Sigmoid colon (tissue), 7 donors: ENCODE results near the gene C11orf52. TPM values are rescaled to one million over a fixed set of nuclear protein-coding genes. Genes with fewer than 3 reads are reported as not detected.

Experiments
- DNase-seq: peaks from one replicate; pipeline ENCODE4 v3.0.0-alpha.2; 2019
- H3K27ac ChIP-seq, 4 donors: fragments of 200-600 bp; sonication (generic); one replicate each; pipeline ENCODE4 v1.5.1; 2016 to 2019; ENCODE audit warnings: mild to moderate bottlenecking in 1 of 4
- H3K27me3 ChIP-seq, 3 donors: fragments of 200-600 bp; sonication (generic); one replicate each; pipeline ENCODE4 v1.5.1; 2019; ENCODE audit warnings: mild to moderate bottlenecking in 1 of 3
- H3K36me3 ChIP-seq, 4 donors: fragments of 200-600 bp; sonication (generic); one replicate each; pipeline ENCODE4 v1.5.1; 2016 to 2019
- H3K4me1 ChIP-seq, 4 donors: fragments of 200-600 bp; sonication (generic); one replicate each; pipeline ENCODE4 v1.5.1; 2017 to 2019
- H3K4me3 ChIP-seq, 4 donors: fragments of 200-600 bp; sonication (generic); one replicate each; pipeline ENCODE4 v1.5.1; 2017 to 2019; ENCODE audit warnings: mild to moderate bottlenecking in 2 of 4, moderate library complexity in 1 of 4
- H3K9me3 ChIP-seq, 4 donors: fragments of 200-600 bp in 3 of 4; sonication (generic) in 3 of 4; one replicate each; pipeline versions ENCODE4 v1.5.1 to v1.6.1; 2013 to 2019
- EP300 ChIP-seq, 4 donors: sonication (generic); formaldehyde crosslinking; IDR thresholded peaks; one replicate each; pipeline ENCODE4 v1.6.1; 2017; ENCODE audit warnings: antibody characterized with exemption in 4 of 4
- POLR2A ChIP-seq, 2 donors: fragments of 450-650 bp; IDR thresholded peaks; one replicate each; pipeline ENCODE4 v1.6.1; 2016; ENCODE audit warnings: antibody characterized with exemption in 2 of 2, mild to moderate bottlenecking in 2 of 2, moderate library complexity in 2 of 2
- POLR2AphosphoS5 ChIP-seq, 4 donors: sonication (generic); formaldehyde crosslinking; IDR thresholded peaks; one replicate each; pipeline ENCODE4 v1.6.1; 2017; ENCODE audit warnings: antibody characterized with exemption in 4 of 4
- WGBS, 2 donors: extraction: QIAGEN DNeasy Blood & Tissue Kit; methylation state at CpG; one replicate each; pipeline ENCODE4 v1.1.7; 2013; 5-methylcytosine and 5-hydroxymethylcytosine counted together
- intact Hi-C: fragments of 100-400 bp; cut with DNase I; formaldehyde crosslinking; loops from one replicate; pipeline ENCODE4 v1.15.1; 2023
- polyA plus RNA-seq, 3 donors: library from polyadenylated mRNA; stranded (reverse); fragments of 200-250 nt; gene quantifications; one replicate each; pipeline ENCODE4 v1.2.3, GENCODE V29; 2013
- total RNA-seq, 4 donors: library from RNA; depleted of rRNA; stranded (reverse); fragments of >200 nt; gene quantifications; one replicate each; pipeline ENCODE4 v1.1.0, GENCODE V29; 2016
- TF ChIP-seq, protein P1 (sequence below), 4 experiments: fragments of 450-650 bp in 3 of 4; fragments of 200-600 bp in 1 of 4; IDR thresholded peaks; one replicate each; pipeline ENCODE4 v1.5.1; 2016 to 2019; ENCODE audit warnings: antibody characterized with exemption in 4 of 4, mild to moderate bottlenecking in 3 of 4, moderate library complexity in 2 of 4
- donor health status: healthy with polysubstance abuse.
- donor health status: Bipolar disorder and iron deficiency.
- donor health status: healthy.

Gene C11orf52
- total and polyA plus RNA-seq, 7 donors, result 3.9 to 17.8 (median 11.6) TPM; not detected in 3

DNA sequence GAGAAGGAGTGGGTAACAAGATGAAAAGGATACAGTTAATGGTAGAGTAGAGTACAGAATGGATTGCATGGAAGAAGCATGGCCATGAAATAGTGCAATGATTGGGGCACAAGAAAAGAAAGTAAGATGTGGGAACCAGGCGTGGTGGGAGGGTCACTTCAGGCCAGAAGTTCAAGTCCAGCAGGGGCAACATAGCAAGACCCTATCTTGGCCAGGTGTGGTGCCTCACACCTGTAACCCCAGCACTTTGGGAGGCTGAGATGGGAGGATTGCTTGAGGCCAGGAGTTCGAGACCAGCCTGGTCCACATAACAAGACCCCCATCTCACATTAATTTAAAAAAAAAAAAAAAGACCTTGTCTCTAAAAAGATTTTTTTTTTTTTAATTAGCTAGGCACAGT is 1.4 kb upstream of the C11orf52 start:
- Histone ChIP-seq H3K36me3 (no peaks in the 10 kb centered on the region), H3K27ac (no peak overlapping the region), H3K9me3 (no peaks in the 10 kb centered on the region), H3K4me3 (no peak overlapping the region), H3K27me3 (no peaks in the 10 kb centered on the region), H3K4me1 (peaks cover 0 to 31% (median 25%) of the 10 kb centered on the region in 4 donors)
- 87 to 89% methylated on average over 2 of the region's 2 CpGs for WGBS, 2 donors
- intact Hi-C loops, result no loop called here
- DNase-seq, result no peak
- no peak for TF ChIP-seq EP300 (IDR thresholded peaks at IDR 0.05)
- TF ChIP-seq POLR2A (IDR thresholded peaks at IDR 0.05), result no peak
- TF ChIP-seq, protein P1, sequence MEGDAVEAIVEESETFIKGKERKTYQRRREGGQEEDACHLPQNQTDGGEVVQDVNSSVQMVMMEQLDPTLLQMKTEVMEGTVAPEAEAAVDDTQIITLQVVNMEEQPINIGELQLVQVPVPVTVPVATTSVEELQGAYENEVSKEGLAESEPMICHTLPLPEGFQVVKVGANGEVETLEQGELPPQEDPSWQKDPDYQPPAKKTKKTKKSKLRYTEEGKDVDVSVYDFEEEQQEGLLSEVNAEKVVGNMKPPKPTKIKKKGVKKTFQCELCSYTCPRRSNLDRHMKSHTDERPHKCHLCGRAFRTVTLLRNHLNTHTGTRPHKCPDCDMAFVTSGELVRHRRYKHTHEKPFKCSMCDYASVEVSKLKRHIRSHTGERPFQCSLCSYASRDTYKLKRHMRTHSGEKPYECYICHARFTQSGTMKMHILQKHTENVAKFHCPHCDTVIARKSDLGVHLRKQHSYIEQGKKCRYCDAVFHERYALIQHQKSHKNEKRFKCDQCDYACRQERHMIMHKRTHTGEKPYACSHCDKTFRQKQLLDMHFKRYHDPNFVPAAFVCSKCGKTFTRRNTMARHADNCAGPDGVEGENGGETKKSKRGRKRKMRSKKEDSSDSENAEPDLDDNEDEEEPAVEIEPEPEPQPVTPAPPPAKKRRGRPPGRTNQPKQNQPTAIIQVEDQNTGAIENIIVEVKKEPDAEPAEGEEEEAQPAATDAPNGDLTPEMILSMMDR (IDR thresholded peaks at IDR 0.05), result no peak
- no peak for TF ChIP-seq POLR2AphosphoS5 (IDR thresholded peaks at IDR 0.05)

DNA sequence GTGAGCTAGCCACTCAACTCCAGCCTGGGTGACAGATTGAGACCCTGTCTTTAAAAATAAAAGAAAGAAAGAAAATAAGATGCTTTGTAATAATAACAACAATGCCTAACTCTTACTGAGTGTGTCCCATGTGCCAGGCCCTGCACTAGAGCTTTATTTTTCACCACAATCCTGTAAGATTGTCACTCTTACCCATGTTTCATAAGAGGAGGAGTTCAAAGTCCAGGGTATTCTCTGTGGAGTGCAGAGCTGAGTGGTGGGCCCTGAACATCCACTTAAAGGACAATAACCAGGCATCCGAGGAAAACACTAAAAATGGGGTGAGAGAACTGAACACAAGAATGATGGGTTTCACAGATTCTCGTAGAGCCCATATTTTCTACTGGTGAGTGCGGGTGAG is 925 bp upstream of the C11orf52 start:
- H3K4me3 ChIP-seq, result no peak overlapping the region
- H3K4me1 ChIP-seq, result peaks cover 0 to 34% (median 29%) of the 10 kb centered on the region in 4 donors
- intact Hi-C loops, result no loop called here
- 85 to 93% methylated on average over 3 of the region's 3 CpGs for WGBS, 2 donors
- H3K9me3 ChIP-seq, result no peaks in the 10 kb centered on the region
- H3K27me3 ChIP-seq, result no peaks in the 10 kb centered on the region
- no peaks in the 10 kb centered on the region for H3K36me3 ChIP-seq
- DNase-seq, result no peak
- TF ChIP-seq EP300 (IDR thresholded peaks at IDR 0.05) (no peak), POLR2A (IDR thresholded peaks at IDR 0.05) (no peak), POLR2AphosphoS5 (IDR thresholded peaks at IDR 0.05) (no peak)
- TF ChIP-seq, protein P1 (IDR thresholded peaks at IDR 0.05), result no peak
- H3K27ac ChIP-seq, result no peak overlapping the region

DNA sequence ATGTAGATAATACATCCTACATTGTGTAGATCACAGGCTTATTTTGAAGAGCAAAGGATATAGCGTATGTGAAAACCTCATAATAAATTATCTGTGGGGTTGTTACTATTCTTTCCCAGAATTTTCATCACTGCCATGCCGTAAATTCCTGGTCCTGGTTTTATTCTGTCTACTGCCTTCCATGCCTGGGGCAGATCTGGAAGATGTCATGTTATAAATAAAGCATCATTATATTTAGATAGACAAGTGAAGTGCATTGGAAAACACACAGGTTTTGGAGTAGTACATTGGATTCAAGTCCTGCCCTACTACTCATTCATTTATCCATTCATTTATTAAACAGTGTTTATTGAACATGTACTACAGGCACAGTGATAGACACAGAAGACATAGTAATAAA is 2.2 kb downstream of the C11orf52 start:
- H3K9me3 ChIP-seq, result no peaks in the 10 kb centered on the region
- WGBS, 2 donors, result 96 to 97% methylated on average over 2 of the region's 2 CpGs
- TF ChIP-seq EP300 (IDR thresholded peaks at IDR 0.05), result no peak
- TF ChIP-seq, protein P1 (IDR thresholded peaks at IDR 0.05), result no peak
- no peak for TF ChIP-seq POLR2AphosphoS5 (IDR thresholded peaks at IDR 0.05)
- no peak for TF ChIP-seq POLR2A (IDR thresholded peaks at IDR 0.05)
- no peak overlapping the region for H3K4me3 ChIP-seq
- H3K27ac ChIP-seq, result peak overlapping the region in 1 of 4 donors; percentile 92
- H3K36me3 ChIP-seq, result no peaks in the 10 kb centered on the region
- no peak for DNase-seq
- intact Hi-C loops, result no loop called here
- H3K27me3 ChIP-seq, result no peaks in the 10 kb centered on the region
- H3K4me1 ChIP-seq, result peaks cover 0 to 32% (median 26%) of the 10 kb centered on the region in 4 donors

DNA sequence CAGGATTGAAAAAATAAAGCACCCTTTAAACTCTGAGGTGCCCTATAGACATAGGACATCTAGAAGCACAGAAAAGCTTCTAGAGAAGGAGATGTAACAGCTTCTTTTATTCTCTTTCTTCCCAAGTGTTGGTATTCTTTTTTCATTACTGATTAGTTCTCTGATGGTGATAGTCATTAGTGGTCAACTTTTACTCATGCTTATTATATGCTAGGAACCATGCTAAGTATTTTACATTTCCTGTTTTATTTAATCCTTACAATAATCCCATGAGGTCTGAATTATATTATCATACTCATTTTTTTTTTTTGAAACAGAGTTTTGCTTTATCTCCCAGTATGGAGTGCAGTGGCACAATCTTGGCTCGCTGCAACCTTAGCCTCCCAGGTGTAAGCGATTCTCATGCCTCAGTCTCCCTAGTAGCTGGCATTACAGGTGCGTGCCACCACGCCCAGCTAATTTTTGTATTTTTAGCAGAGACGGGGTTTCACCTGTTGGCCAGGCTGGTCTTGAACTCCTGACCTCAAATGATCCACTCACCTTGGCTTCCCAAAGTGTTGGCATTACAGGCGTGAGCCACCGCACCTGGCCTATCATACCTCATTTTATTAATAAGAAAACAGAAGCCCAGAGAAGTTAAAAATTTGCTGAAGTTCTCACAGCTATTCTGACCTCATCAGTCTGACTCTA is 3.0 kb downstream of the C11orf52 start:
- 88 to 93% methylated on average over 7 of the region's 7 CpGs for WGBS, 2 donors
- DNase-seq, result no peak
- Histone ChIP-seq H3K36me3 (no peaks in the 10 kb centered on the region), H3K27me3 (no peaks in the 10 kb centered on the region), H3K27ac (peak overlapping the region in 3 of 4 donors; percentile 87 to 92 (median 88)), H3K4me1 (peaks cover 0 to 38% (median 33%) of the 10 kb centered on the region in 4 donors), H3K4me3 (no peak overlapping the region), H3K9me3 (no peaks in the 10 kb centered on the region)
- TF ChIP-seq EP300 (IDR thresholded peaks at IDR 0.05), result no peak
- TF ChIP-seq POLR2AphosphoS5 (IDR thresholded peaks at IDR 0.05), result no peak
- TF ChIP-seq POLR2A (IDR thresholded peaks at IDR 0.05), result no peak
- TF ChIP-seq, protein P1 (IDR thresholded peaks at IDR 0.05), result no peak
- intact Hi-C loops, result no loop called here
